ENCODE measurements around the gene LDLRAD2.

DNA sequence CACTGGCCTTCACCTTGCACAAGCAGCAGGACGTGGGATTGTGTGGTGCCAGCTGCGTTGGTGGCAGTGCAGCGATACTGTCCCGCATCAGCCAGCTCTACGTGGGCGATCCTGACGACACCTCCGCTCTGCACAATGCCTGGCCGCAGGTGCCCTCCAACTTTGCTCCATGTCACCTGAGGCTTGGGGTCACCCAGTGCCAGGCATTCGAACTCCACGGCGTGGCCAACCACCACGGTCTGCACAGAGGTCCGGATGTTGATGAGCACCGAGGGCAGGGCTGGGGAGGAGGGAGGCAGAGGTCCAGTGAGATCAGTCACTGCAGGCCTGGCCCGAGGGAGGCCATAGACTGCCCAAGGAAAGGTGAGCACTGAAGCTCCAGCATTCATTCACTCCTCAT lies 22.6 kb downstream of the LDLRAD2 start:
- TF ChIP-seq PHF8 (IDR thresholded peaks at IDR 0.05; ENCODE audit: borderline replicate concordance, low read length), result no peak
- TF ChIP-seq, protein P1, sequence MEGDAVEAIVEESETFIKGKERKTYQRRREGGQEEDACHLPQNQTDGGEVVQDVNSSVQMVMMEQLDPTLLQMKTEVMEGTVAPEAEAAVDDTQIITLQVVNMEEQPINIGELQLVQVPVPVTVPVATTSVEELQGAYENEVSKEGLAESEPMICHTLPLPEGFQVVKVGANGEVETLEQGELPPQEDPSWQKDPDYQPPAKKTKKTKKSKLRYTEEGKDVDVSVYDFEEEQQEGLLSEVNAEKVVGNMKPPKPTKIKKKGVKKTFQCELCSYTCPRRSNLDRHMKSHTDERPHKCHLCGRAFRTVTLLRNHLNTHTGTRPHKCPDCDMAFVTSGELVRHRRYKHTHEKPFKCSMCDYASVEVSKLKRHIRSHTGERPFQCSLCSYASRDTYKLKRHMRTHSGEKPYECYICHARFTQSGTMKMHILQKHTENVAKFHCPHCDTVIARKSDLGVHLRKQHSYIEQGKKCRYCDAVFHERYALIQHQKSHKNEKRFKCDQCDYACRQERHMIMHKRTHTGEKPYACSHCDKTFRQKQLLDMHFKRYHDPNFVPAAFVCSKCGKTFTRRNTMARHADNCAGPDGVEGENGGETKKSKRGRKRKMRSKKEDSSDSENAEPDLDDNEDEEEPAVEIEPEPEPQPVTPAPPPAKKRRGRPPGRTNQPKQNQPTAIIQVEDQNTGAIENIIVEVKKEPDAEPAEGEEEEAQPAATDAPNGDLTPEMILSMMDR (IDR thresholded peaks at IDR 0.05 in 2 of 3, conservative IDR thresholded peaks at IDR 0.05 in 1 of 3; ENCODE audit: insufficient read depth in 2 of 3, low read depth in 1 of 3, low read length in 3 of 3), result no peak
- TF ChIP-seq YY1 (IDR thresholded peaks at IDR 0.05; ENCODE audit: borderline replicate concordance in 1 of 3, control insufficient read depth in 1 of 3, extremely low read depth in 1 of 3, insufficient read depth in 3 of 3, insufficient read length in 1 of 3, insufficient replicate concordance in 2 of 3, low read depth in 1 of 3, low read length in 2 of 3), result no peak
- TF ChIP-seq POLR2A (conservative IDR thresholded peaks at IDR 0.05), result no peak
- TF ChIP-seq, protein P2, sequence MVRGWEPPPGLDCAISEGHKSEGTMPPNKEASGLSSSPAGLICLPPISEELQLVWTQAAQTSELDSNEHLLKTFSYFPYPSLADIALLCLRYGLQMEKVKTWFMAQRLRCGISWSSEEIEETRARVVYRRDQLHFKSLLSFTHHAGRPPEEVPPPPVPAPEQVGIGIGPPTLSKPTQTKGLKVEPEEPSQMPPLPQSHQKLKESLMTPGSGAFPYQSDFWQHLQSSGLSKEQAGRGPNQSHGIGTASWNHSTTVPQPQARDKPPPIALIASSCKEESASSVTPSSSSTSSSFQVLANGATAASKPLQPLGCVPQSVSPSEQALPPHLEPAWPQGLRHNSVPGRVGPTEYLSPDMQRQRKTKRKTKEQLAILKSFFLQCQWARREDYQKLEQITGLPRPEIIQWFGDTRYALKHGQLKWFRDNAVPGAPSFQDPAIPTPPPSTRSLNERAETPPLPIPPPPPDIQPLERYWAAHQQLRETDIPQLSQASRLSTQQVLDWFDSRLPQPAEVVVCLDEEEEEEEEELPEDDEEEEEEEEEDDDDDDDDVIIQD (CRISPR knock-in tag; IDR thresholded peaks at IDR 0.05), result no peak
- no peak for TF ChIP-seq ZNF263 (CRISPR knock-in tag; IDR thresholded peaks at IDR 0.05; ENCODE audit: borderline replicate concordance)
- TF ChIP-seq TRIM28 (IDR thresholded peaks at IDR 0.05), result no peak
- no peak for TF ChIP-seq ZNF445 (CRISPR knock-in tag; IDR thresholded peaks at IDR 0.05; ENCODE audit: low read depth)
- TF ChIP-seq MYC (IDR thresholded peaks at IDR 0.05; ENCODE audit: low read depth, low read length), result no peak
- TF ChIP-seq MYC (CRISPR knock-in tag; IDR thresholded peaks at IDR 0.05; ENCODE audit: borderline replicate concordance, low read depth), result no peak
- TF ChIP-seq ZFX (CRISPR knock-in tag; IDR thresholded peaks at IDR 0.05), result no peak
- TF ChIP-seq CBX2 (IDR thresholded peaks at IDR 0.05; ENCODE audit: insufficient read depth, low read length, poor library complexity, severe bottlenecking), result no peak
- no peak for TF ChIP-seq ZNF3 (CRISPR knock-in tag; IDR thresholded peaks at IDR 0.05)
- no peak for TF ChIP-seq ZC3H11A (IDR thresholded peaks at IDR 0.05; ENCODE audit: low read depth, low read length)
- TF ChIP-seq BMI1 (IDR thresholded peaks at IDR 0.05; ENCODE audit: low read length), result no peak

All from K562 (cell line).